Measurements from ENCODE around the gene FUT7. TPM values are rescaled to one million over a fixed set of nuclear protein-coding genes. Genes with fewer than 3 reads are reported as not detected.
A peak's percentile ranks its signal among the peaks of the same experiment; 100 is the strongest.
"Not testable (repeated sequence)": the region's sequence is repeated elsewhere in the genome, so short reads cannot be mapped to it uniquely, and the experiment has no call there.

Gene FUT7
- total RNA-seq, 1 donor from 2014 or later, result 0.20 TPM

GRCh38 chr9:137006116-137007003, 25.5 kb downstream of the FUT7 start:
- H3K4me3 Mint-ChIP-seq (ENCODE audit: unreplicated experiment), result no peak overlapping the region
- H3K27me3 Mint-ChIP-seq (ENCODE audit: unreplicated experiment), result peaks cover 3% of the 10 kb centered on the region
- DNase-seq, result no peak
- H3K4me1 Mint-ChIP-seq (ENCODE audit: low read depth, unreplicated experiment), result peaks cover 2% of the 10 kb centered on the region
- H3K27ac Mint-ChIP-seq (ENCODE audit: unreplicated experiment), result no peak overlapping the region
- TF ChIP-seq CTCF (IDR thresholded peaks at IDR 0.05; ENCODE audit: partially characterized antibody, unreplicated experiment), result no peak
- H3K9me3 Mint-ChIP-seq (ENCODE audit: unreplicated experiment), result peaks cover 2% of the 10 kb centered on the region
- H3K36me3 Mint-ChIP-seq (ENCODE audit: unreplicated experiment), result no peaks in the 10 kb centered on the region

- H3K27me3 Mint-ChIP-seq (ENCODE audit: unreplicated experiment); H3K9me3 Mint-ChIP-seq (ENCODE audit: unreplicated experiment); H3K36me3 Mint-ChIP-seq (ENCODE audit: unreplicated experiment); H3K27ac Mint-ChIP-seq (ENCODE audit: unreplicated experiment); H3K4me1 Mint-ChIP-seq (ENCODE audit: low read depth, unreplicated experiment); H3K4me3 Mint-ChIP-seq (ENCODE audit: unreplicated experiment): not testable (repeated sequence)
- TF ChIP-seq CTCF (IDR thresholded peaks at IDR 0.05; ENCODE audit: partially characterized antibody, unreplicated experiment), result peak; percentile 62
- peak; percentile 52 for DNase-seq
These were observed 27.6 kb downstream of the FUT7 start for GRCh38 chr9:137004285-137004684.

GRCh38 chr9:137002646-137003041, 29.2 kb downstream of the FUT7 start:
- no peak overlapping the region for H3K27ac Mint-ChIP-seq (ENCODE audit: unreplicated experiment)

GRCh38 chr9:137001857-137002645, 29.8 kb downstream of the FUT7 start:
- Mint-ChIP-seq H3K27ac (ENCODE audit: unreplicated experiment) (no peak overlapping the region), H3K9me3 (ENCODE audit: unreplicated experiment) (peaks cover 7% of the 10 kb centered on the region), H3K27me3 (ENCODE audit: unreplicated experiment) (peaks cover 6% of the 10 kb centered on the region), H3K4me1 (ENCODE audit: low read depth, unreplicated experiment) (peaks cover 2% of the 10 kb centered on the region), H3K4me3 (ENCODE audit: unreplicated experiment) (no peak overlapping the region), H3K36me3 (ENCODE audit: unreplicated experiment) (no peaks in the 10 kb centered on the region)
- TF ChIP-seq CTCF (IDR thresholded peaks at IDR 0.05; ENCODE audit: partially characterized antibody, unreplicated experiment), result no peak
- DNase-seq, result no peak

More at GRCh38 chr9:137002646-137003041, 29.2 kb downstream of the FUT7 start:
- H3K4me3 Mint-ChIP-seq (ENCODE audit: unreplicated experiment), result no peak overlapping the region
- no peaks in the 10 kb centered on the region for H3K36me3 Mint-ChIP-seq (ENCODE audit: unreplicated experiment)
- H3K27me3 Mint-ChIP-seq (ENCODE audit: unreplicated experiment), result peaks cover 4% of the 10 kb centered on the region
- DNase-seq, result no peak
- no peak for TF ChIP-seq CTCF (IDR thresholded peaks at IDR 0.05; ENCODE audit: partially characterized antibody, unreplicated experiment)
- H3K9me3 Mint-ChIP-seq (ENCODE audit: unreplicated experiment), result peaks cover 5% of the 10 kb centered on the region
- peaks cover 2% of the 10 kb centered on the region for H3K4me1 Mint-ChIP-seq (ENCODE audit: low read depth, unreplicated experiment)
